Measurements from ENCODE around the gene PTPN22. TPM values are rescaled to one million over a fixed set of nuclear protein-coding genes. Genes with fewer than 3 reads are reported as not detected.

PTPN22 gene
- total RNA-seq, 1 donor from 2014 or later = 26.1 TPM

DNA sequence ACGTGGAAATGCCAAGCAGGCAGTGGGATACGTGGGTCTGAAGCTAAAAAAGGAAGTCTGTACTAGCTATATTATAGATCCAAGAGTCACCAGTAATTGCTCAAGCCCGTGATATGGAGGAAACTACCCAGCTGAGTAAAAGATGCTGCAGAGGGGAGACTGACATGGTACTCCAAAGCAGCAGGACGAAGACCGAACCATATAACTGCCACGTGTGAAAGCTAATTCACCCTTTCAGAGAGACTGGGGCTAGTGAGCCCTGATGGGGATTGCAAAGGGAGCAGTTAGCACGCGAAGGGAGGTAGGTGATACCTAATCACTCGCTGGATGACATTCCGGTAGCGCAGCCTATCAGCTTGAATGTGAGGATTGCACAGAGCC lies 32.8 kb upstream of the PTPN22 start:
- Mint-ChIP-seq H3K4me3 (peak overlapping the region; percentile 94), H3K27me3 (no peaks in the 10 kb centered on the region), H3K36me3 (ENCODE audit: low read depth) (peaks cover 64% of the 10 kb centered on the region), H3K9me3 (no peaks in the 10 kb centered on the region), H3K4me1 (peaks cover 51% of the 10 kb centered on the region), H3K27ac (peak overlapping the region; percentile 95)
- ATAC-seq (ENCODE audit: low read depth) = peak; percentile 16
- DNase-seq = no peak
- ChIA-PET POLR2A (interaction anchor here (0.7 to 5.2 kb wide), 11 partner anchors 25 to 145 kb away, joined by 3 to 127 read pairs (median 9); partner anchors contain the start of genes HIPK1, PHTF1 and RSBN1), CTCF (interaction anchor here (1.0 to 3.8 kb wide), 9 partner anchors 23 to 70 kb away, joined by 3 to 43 read pairs (median 4); partner anchors contain the start of gene HIPK1)
- intact Hi-C loops (cut with micrococcal nuclease) = loop anchor here (1.0 to 10.0 kb wide), 3 partner anchors 33 to 1509 kb away; partner anchors contain the start of genes CTTNBP2NL and PTPN22
- TF ChIP-seq, protein P1, sequence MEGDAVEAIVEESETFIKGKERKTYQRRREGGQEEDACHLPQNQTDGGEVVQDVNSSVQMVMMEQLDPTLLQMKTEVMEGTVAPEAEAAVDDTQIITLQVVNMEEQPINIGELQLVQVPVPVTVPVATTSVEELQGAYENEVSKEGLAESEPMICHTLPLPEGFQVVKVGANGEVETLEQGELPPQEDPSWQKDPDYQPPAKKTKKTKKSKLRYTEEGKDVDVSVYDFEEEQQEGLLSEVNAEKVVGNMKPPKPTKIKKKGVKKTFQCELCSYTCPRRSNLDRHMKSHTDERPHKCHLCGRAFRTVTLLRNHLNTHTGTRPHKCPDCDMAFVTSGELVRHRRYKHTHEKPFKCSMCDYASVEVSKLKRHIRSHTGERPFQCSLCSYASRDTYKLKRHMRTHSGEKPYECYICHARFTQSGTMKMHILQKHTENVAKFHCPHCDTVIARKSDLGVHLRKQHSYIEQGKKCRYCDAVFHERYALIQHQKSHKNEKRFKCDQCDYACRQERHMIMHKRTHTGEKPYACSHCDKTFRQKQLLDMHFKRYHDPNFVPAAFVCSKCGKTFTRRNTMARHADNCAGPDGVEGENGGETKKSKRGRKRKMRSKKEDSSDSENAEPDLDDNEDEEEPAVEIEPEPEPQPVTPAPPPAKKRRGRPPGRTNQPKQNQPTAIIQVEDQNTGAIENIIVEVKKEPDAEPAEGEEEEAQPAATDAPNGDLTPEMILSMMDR (IDR thresholded peaks at IDR 0.05) = no peak

DNA sequence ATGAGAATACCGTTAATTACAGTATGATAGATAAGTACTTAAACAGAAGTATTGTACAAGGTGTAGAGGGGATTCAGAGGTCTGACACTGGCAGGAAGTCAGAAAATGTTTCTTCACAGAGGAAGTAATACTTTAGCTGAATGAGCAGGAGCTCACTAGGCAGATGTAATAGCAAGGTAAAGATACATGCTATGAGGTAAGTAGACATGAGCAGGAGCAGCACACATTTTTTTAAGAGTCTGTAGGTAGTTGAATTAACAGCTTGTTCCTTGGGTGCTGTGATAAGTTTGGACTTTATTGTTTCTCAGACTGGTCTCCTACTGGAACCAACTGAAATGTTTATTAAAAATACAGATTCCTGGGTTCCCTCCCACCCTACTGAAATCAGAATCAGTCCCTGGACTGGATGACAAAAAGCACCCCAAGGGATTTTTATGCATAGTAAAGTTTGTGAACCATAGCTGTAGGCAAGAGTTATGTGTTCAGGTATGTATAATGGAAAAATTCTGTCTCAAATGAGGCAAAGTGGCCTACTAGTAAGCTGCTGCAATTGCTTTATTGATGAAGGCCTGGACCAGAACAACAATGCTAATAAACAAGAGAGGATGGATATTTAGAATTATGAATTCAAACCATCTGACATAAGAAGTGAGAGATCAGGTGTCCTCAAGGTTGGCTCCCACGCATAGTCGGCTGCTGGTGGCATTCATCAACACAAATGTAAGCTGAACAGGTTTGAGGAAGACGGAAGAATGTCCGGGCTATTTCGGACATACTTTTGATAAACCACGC lies 32.2 kb upstream of the PTPN22 start:
- Mint-ChIP-seq H3K4me1 (peaks cover 55% of the 10 kb centered on the region), H3K9me3 (no peaks in the 10 kb centered on the region), H3K27ac (peak overlapping the region; percentile 95), H3K27me3 (no peaks in the 10 kb centered on the region), H3K4me3 (peak overlapping the region; percentile 94), H3K36me3 (ENCODE audit: low read depth) (peaks cover 69% of the 10 kb centered on the region)
- intact Hi-C loops (cut with micrococcal nuclease) = loop anchor here (1.0 to 10.0 kb wide), 3 partner anchors 32 to 1509 kb away; partner anchors contain the start of genes CTTNBP2NL and PTPN22
- TF ChIP-seq, protein P1 (IDR thresholded peaks at IDR 0.05) = no peak
- POLR2A ChIA-PET = interaction anchor here (0.7 to 5.2 kb wide), 11 partner anchors 26 to 144 kb away, joined by 3 to 127 read pairs (median 9); partner anchors contain the start of genes HIPK1, PHTF1 and RSBN1
- ATAC-seq (ENCODE audit: low read depth) = no peak
- no peak for DNase-seq
- CTCF ChIA-PET = interaction anchor here (0.7 to 3.8 kb wide), 9 partner anchors 26 to 1185 kb away, joined by 3 to 43 read pairs (median 4); partner anchors contain the start of gene HIPK1

DNA sequence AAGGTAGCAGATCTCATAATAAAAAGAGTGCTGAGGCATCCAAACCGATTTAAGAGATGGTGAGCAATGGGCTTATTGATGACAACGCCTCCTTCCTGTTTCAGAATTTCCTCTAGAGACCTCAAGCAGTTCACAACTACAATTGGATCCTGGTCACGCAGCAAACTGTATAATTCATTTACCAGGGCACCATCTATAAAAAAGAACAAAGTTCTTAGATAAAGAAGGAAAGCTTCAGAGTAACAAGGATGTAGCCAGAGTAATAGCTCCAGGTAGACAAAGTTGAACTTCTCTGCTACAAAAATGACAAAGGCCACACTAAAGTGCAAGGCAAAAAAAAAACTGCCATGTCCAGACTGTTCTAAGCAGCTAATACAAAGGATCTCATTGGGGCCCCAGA lies 29.7 kb upstream of the PTPN22 start:
- Mint-ChIP-seq H3K27me3 (no peaks in the 10 kb centered on the region), H3K36me3 (ENCODE audit: low read depth) (peaks cover 83% of the 10 kb centered on the region), H3K4me3 (no peak overlapping the region), H3K9me3 (no peaks in the 10 kb centered on the region), H3K27ac (peak overlapping the region; percentile 50), H3K4me1 (peaks cover 54% of the 10 kb centered on the region)
- TF ChIP-seq, protein P1 (IDR thresholded peaks at IDR 0.05) = no peak
- intact Hi-C loops (cut with micrococcal nuclease) = loop anchor here (10.0 kb wide), 2 partner anchors 384 to 1506 kb away; partner anchors contain the start of gene CTTNBP2NL
- no peak for ATAC-seq (ENCODE audit: low read depth)
- POLR2A ChIA-PET = no interaction called here
- DNase-seq = no peak
- CTCF ChIA-PET = interaction anchor here (1.3 kb wide), 1 partner anchor 32 kb away, joined by 4 read pairs; no protein-coding TSS in a partner anchor

DNA sequence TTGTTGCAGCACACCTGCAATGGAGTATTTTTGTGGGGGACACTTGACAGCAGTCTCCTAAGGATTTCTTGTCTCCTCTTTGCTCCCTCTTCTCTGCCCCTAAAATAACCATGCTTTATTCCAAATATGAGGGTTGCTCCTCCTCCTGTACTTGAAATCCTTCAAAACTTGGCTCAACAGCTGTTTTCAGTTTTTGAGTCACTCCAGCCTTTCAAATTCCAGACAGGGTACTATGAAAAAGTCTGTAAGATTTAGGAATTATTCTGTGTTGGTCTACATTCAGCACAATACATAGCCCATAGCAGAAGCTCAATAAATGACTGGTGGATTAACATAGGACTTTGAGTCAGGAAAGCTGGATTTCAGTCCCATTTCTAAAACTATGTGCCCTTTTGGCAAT lies 27.6 kb upstream of the PTPN22 start:
- intact Hi-C loops (cut with micrococcal nuclease) = no loop called here
- no peak for DNase-seq
- H3K27me3 Mint-ChIP-seq = no peaks in the 10 kb centered on the region
- peaks cover 89% of the 10 kb centered on the region for H3K36me3 Mint-ChIP-seq (ENCODE audit: low read depth)
- POLR2A ChIA-PET = interaction anchor here (0.7 kb wide), 1 partner anchor 88 kb away, joined by 5 read pairs; no protein-coding TSS in a partner anchor
- H3K9me3 Mint-ChIP-seq = no peaks in the 10 kb centered on the region
- TF ChIP-seq, protein P1 (IDR thresholded peaks at IDR 0.05) = no peak
- no peak overlapping the region for H3K4me3 Mint-ChIP-seq
- peaks cover 34% of the 10 kb centered on the region for H3K4me1 Mint-ChIP-seq
- ATAC-seq (ENCODE audit: low read depth) = no peak
- H3K27ac Mint-ChIP-seq = no peak overlapping the region
- CTCF ChIA-PET = no interaction called here

Data from activated B cell treated with CpG ODN at 0.5 μM for 24 hours (primary cell).